HG02610 (cell line): Measurements from ENCODE around the gene CXorf49.
"Not testable (repeated sequence)": the region's sequence is repeated elsewhere in the genome, so short reads cannot be mapped to it uniquely, and the experiment has no call there.

ENCODE experiments used
- ATAC-seq: cut with Tn5 transposase; IDR thresholded peaks from one replicate; pipeline ENCODE4 v1.9.1; 2021; ENCODE audit warnings: mild to moderate bottlenecking, moderate library complexity; ENCODE audit not compliant: unreplicated experiment

Gene CXorf49

DNA sequence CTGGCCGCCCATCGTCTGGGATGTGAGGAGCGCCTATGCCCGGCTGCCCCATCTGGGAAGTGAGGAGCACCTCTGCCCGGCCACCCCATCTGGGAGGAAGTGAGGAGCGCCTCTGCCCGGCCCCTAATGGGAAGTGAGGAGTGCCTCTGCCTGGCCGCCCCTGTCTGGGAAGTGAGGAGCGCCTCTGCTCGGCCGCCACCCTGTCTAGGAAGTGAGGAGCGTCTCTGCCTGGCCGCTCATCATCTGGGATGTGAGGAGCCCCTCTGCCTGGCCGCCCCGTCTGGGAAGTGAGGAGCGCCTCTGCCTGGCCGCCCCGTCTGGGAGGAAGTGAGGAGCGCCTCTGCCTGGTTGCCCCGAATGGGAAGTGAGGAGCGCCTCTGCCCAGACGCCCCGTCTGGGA lies 42.4 kb downstream of the CXorf49 start:
- ATAC-seq: not testable (repeated sequence)

DNA sequence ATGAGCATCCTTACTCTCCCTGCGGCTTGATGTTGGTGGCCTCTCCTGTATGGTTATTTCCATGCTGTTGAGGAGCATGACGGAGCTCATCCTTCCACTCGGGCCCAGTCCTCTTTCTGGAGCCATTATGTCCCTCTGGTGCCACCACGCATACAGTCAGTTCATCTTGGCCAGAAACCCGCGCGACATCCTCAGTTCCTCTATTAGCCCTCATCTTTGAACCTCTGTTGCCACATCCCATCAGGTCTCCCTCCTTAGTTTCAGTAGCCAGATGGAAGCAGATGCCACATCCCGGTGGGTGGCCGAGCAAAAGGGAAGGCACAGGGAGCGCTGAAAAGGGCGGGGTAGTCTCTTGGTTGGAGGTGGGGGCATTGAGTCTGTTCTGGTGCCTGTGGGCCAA lies 46.1 kb downstream of the CXorf49 start:
- ATAC-seq: no peak

DNA sequence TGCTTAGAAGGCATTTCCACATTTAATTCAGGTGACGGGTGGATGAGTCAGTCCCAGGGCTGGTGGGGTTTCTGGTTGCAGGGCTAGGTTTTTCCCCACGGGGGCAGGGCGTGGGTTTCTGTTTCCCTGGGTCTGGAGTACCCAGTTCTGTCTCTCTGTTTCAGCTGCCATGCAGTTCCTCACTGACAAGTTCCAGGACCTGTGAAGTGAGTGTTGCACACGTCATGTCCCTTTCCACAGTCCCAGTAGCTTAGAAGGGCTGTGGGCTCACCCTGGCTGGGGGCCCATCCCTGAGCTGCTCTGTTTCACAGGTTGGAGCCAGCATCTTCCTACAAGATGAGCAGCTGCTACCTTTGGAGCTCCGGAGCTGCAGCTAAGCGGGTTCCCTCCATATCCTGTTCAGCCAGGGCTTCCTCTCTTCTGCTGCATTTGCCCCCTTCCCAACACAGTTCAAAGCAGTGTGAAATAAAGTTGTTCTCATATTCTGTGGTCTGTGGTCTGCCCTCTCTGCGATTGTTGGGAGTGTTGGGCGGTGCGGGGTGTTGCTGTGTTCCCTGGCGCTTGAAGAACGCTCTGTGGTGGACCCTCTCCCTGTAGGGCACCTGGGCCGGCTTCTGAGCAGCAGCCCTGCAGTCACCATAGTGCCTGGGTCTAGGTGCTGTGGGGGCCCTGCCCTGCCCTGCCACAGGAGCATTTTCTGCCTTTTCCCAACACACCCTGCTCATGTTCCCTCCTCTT lies 46.9 kb downstream of the CXorf49 start:
- no peak for ATAC-seq

DNA sequence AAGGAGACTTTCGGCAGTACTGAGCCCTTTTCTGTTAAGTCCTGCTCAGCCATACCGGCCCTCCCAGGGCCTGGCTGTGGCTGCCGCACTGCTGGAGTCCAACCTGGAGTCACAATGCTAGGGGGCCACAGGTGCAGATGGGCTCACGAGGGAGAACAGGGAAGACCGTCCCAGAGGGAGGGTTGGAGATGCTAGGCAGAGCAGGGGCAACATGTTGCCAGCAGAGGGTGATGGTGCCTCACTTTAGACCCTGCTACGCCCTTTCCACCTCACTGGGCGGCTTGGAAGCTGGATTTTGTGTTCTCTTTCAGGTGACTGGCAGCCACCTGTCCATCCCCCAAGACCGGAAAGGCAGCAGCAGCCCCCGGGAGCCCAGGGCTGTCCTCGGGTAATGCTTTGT lies 48.1 kb downstream of the CXorf49 start:
- ATAC-seq: peak; percentile 55

DNA sequence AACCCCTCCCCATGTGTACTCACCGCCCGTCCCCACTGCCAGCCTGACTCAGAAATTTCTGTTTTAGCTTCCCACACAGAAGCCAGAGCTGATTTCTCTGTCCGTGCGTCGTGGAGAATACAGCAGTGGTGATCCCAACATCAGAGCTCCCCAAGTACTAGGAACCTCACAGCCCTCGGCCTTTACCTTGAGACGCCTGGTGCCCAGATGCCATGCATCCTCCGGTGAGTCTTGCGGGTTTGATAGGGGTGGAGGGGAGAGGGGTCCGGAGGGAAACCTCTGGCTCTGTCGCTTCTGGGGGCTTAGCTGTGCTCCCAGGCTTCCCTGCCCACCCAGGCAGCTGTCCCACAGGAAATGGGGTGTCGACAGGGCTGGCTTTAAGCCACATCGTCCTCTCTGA lies 48.6 kb downstream of the CXorf49 start:
- ATAC-seq: no peak

DNA sequence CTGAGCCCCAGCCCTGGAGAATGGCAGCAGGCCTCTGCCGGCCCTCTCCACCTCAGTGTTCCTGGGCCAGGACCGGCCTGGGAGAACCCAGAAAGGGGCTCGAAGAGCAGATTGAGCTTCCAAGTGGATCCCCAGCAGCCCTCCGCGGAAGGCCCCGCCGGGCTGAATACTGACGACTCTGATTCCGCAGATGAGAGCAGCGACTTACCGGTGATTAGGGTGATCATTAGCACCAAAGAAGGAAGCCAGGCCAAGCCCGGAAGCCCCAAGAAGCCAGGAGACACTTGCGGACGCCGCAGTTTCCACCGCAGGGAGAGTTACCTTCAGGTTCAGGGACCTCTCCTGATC lies 49.9 kb downstream of the CXorf49 start:
- ATAC-seq: no peak

DNA sequence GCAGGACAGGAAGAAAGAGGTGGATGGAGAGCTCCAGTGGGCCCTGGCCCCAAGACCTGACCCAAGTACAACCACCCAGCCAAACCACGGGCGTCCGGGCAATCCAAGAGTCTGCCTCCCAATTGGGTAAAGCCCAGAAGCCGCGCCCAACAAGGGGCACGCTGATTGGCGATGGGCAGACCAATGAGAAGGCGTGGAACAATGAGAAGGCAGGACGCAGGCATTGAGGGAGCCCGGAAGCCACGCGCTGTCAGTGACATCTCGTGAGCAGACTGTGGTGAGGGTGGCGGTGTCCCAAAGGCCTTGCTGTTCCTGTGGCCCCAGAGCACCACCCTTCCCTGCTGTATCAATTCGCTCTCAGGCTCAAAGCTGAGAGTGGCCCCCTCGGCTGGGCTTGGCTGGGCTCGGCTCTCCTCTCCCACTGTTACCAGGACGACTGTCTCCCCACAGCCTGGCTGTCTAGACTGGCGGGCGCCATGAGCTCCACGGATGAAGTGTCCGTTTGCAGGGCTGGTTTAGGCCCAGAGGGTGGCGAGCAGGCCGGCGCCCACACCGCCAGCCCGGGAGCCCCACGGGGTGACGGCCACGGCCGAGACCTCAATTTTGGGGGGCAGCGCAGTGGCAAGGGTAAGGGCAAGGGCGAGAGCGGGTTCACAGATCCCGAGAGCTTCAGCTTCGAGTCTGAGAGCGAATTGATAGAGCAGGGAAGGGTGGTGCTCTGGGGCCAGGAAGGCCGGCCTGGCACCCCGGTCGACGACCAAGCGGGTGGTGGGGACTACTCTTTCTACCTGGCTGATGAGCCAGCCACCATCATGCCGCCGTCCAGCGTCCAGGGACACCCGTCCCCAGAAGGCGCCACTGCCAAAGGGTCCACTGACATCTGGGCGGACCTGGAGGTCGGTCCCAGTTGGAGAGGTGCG lies 50.5 kb downstream of the CXorf49 start, which contains the start of gene LOC101059915:
LOC101059915 (plus strand) TSS at position 219 of the 920 bp plus-strand sequence.
- ATAC-seq: no peak

DNA sequence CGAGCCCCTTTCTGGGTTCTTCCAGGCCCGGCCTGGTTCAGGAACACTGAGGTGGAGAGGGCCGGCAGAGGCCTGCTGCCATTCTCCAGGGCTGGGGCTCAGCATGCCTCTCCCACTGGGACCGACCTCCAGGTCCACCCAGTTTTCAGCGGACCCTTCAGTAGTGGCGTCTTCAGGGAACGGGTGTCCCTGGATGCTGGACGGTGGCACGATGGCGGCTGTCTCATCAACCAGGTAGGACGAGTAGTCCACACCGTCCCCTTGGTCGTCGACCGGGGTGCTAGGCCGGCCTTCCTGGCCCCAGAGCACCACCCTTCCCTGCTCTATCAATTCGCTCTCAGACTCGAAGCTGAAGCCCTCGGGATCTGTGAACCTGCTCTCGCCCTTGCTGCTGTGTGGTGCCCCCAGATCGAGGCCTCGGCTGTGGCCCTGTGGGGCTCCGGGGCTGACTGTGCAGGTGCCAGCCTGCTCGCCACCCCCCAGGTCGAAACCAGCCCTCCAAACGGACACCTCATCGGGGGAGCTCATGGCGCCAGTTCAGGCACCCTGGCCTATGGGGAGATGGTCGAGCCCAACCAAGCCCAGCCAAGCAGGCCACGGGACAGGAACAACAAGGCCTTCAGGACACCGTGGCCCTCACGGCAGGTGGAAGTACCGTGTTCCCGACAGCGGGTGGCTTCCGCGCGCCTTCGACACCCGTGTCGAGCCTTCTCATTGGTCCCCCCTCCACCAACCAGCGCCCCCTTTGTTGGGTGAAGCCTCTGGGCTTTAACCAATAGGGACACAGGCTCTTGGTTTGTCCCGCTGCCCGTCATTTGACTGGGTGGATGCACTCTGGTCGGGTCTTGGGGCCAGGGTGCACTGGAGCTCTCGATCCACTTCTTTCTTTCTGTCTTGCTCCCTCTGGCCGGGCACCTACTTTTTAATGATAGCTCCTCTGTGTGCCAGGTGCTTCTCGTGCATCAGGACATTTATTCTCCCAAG lies 51.6 kb downstream of the CXorf49 start:
- ATAC-seq: no peak

DNA sequence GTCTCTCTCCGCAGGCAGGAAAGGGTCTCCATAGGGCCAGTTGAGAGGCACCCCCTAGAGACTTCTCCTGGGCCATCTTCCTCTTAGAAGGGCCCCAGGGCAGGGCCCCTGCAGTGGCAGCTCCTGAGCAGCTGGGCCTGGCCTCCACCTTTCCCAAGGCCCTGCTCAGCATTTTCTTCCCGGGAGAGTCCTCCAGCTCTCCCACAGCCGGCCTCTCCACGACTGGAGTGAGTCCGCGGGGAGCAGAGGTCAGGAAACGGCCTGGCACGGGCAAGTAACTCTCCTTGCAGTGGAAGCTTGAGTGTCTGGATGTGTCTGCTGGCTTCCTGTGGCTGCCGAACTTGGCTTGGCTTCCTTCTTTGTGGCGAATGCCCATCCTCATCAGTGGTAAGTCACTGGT lies 52.3 kb downstream of the CXorf49 start:
- no peak for ATAC-seq

DNA sequence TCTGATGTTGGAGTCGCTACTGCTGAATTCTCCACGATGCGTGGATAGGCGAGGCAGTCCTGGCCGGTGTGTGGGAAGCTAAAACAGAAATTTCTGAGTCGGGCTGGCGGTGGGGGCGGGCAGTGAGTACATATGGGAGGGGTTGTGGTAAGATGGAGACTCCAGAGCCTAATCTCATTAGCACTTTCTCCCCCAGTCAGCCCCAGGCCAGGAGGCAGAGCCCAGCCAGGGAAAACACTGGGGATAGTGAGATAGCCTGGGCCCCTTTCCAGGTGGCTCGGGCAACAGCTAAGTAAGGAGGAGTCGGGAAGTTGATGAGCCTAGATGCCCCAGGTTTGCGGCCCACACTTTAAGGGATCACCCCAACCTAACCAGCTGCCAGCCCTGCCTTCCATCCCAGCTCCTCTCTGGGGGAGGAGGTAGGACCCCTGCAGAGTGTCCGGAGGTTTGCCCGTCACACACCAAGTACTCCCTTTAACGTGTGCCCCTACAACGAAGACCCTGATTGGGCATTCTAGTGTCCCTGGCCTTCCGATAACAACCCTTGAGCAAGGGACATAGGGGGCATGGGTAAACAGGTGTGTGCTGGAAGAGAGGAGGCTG lies 53.1 kb downstream of the CXorf49 start:
- no peak for ATAC-seq
